ENCODE data around the gene POMT2. TPM values are rescaled to one million over a fixed set of nuclear protein-coding genes. Genes with fewer than 3 reads are reported as not detected.

POMT2 gene
- polyA plus RNA-seq, 1 of the 3 experiments (the other 2 are of a cell fraction) = 19.9 TPM

DNA sequence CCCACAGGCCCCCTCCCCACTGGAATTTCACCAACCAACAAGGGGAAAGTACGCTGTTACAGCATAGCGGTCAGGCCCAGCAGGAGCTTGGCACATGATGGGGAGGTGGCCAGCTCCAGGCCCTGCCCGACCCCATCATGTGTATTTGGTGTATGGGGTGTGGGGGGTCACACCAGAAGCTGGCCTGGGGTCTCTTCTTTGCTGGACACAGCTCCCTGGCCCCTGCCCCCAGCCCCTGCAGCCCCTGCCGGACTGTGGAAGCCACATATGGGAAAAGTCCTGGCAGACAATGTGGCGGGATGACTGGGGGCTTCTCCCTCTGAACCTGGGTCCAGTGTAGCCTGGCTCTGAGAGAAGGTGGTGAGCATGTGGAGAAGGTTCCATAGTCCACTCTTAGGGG is 62.1 kb downstream of the POMT2 start (continued):
- no peak for TF ChIP-seq TCF12 (IDR thresholded peaks at IDR 0.05)
- TF ChIP-seq JUND (IDR thresholded peaks at IDR 0.05) = no peak
- TF ChIP-seq RAD21 (IDR thresholded peaks at IDR 0.05; ENCODE audit: low read length) = no peak

DNA sequence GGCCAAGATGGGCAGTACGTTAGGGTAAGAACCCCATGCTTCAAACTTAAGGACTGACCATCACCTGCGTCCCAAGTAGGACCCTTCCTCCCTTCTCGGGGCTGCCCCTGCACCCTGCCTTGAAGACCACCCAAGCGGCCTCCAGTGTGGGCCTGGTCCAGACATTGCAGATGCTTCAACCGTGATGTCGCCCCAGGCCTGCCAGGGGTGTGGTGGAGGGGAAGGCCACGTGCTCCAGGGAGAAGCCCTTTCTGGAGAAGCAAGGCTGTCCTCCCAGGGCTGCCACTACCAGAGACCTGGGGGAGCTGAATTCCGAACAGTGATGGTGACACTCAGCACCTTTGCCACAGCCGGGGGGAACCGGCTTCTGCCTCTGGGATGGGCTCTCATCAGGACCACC is 63.0 kb downstream of the POMT2 start:
- ChIA-PET POLR2A (no interaction called here), CTCF (interaction anchor here (0.6 to 1.4 kb wide), 4 partner anchors 11 to 296 kb away, joined by 3 to 5 read pairs (median 4); no protein-coding TSS in a partner anchor)
- H3K27ac ChIP-seq (ENCODE audit: low read depth in 2 of 2, low read length in 1 of 2) = no peak overlapping the region
- no peaks in the 10 kb centered on the region for H3K9me3 ChIP-seq
- H3K9ac ChIP-seq = no peak overlapping the region
- no peak for DNase-seq
- no peaks in the 10 kb centered on the region for H3K79me2 ChIP-seq (ENCODE audit: insufficient read depth)
- no peaks in the 10 kb centered on the region for H4K20me1 ChIP-seq (ENCODE audit: insufficient read depth)
- no peaks in the 10 kb centered on the region for H3F3A ChIP-seq (replicated peaks; ENCODE audit: insufficient read depth)
- no peak overlapping the region for H3K4me3 ChIP-seq (ENCODE audit: low read depth in 2 of 2, low read length in 1 of 2)
- 60% methylated on average over 8 of the region's 10 CpGs for WGBS (ENCODE audit: low lambda C conversion rate)
- no peaks in the 10 kb centered on the region for H3K4me1 ChIP-seq (ENCODE audit: control insufficient read depth in 1 of 2, insufficient read depth in 2 of 2, low read depth in 1 of 2, low read length in 1 of 2)
- no peaks in the 10 kb centered on the region for H3K9me2 ChIP-seq
- H2AFZ ChIP-seq (ENCODE audit: low read depth) = no peak overlapping the region
- no peaks in the 10 kb centered on the region; the same call in 1 of the 2 replicates for H3K27me3 ChIP-seq (ENCODE audit: insufficient read depth)
- H3K4me2 ChIP-seq = no peak overlapping the region
- TF ChIP-seq MXI1 (IDR thresholded peaks at IDR 0.05; ENCODE audit: low read depth, low read length) = no peak
- no peak for TF ChIP-seq GATA2 (CRISPR knock-in tag; IDR thresholded peaks at IDR 0.05)
- no peak for TF ChIP-seq POLR2AphosphoS5 (IDR thresholded peaks at IDR 0.05; ENCODE audit: low read depth, low read length)
- TF ChIP-seq TEAD4 (IDR thresholded peaks at IDR 0.05; ENCODE audit: borderline replicate concordance, insufficient read depth) = no peak
- TF ChIP-seq USF2 (IDR thresholded peaks at IDR 0.05; ENCODE audit: borderline replicate concordance, low read depth, low read length) = no peak
- TF ChIP-seq RXRA (IDR thresholded peaks at IDR 0.05; ENCODE audit: borderline replicate concordance, low read depth) = no peak
- TF ChIP-seq FOSL2 (IDR thresholded peaks at IDR 0.05; ENCODE audit: borderline replicate concordance, low read depth) = no peak
- TF ChIP-seq FOXJ3 (CRISPR knock-in tag; IDR thresholded peaks at IDR 0.05) = no peak
- TF ChIP-seq TAF1 (IDR thresholded peaks at IDR 0.05; ENCODE audit: borderline replicate concordance, low read depth, low read length) = no peak
- no peaks in the 10 kb centered on the region for H3K36me3 ChIP-seq (replicated peaks in 1 of 2; ENCODE audit: control insufficient read depth in 1 of 2, insufficient read depth in 2 of 2, low read length in 1 of 2)

- CTCF ChIA-PET = interaction anchor here (1.0 kb wide), 1 partner anchor 10 kb away, joined by 3 read pairs; no protein-coding TSS in a partner anchor
- Histone ChIP-seq H3K27me3 (ENCODE audit: insufficient read depth) (no peaks in the 10 kb centered on the region; the same call in 1 of the 2 replicates), H3K36me3 (replicated peaks in 1 of 2; ENCODE audit: control insufficient read depth in 1 of 2, insufficient read depth in 2 of 2, low read length in 1 of 2) (no peaks in the 10 kb centered on the region), H3K9me3 (no peaks in the 10 kb centered on the region), H3K9me2 (no peaks in the 10 kb centered on the region), H3K4me3 (ENCODE audit: low read depth in 2 of 2, low read length in 1 of 2) (no peak overlapping the region), H3K9ac (no peak overlapping the region), H3K79me2 (ENCODE audit: insufficient read depth) (no peaks in the 10 kb centered on the region), H4K20me1 (ENCODE audit: insufficient read depth) (no peaks in the 10 kb centered on the region), H3K27ac (ENCODE audit: low read depth in 2 of 2, low read length in 1 of 2) (no peak overlapping the region), H2AFZ (ENCODE audit: low read depth) (no peak overlapping the region), H3K4me1 (ENCODE audit: control insufficient read depth in 1 of 2, insufficient read depth in 2 of 2, low read depth in 1 of 2, low read length in 1 of 2) (no peaks in the 10 kb centered on the region), H3F3A (replicated peaks; ENCODE audit: insufficient read depth) (no peaks in the 10 kb centered on the region), H3K4me2 (no peak overlapping the region)
- TF ChIP-seq USF2 (IDR thresholded peaks at IDR 0.05; ENCODE audit: borderline replicate concordance, low read depth, low read length) (no peak), GABPA (IDR thresholded peaks at IDR 0.05; ENCODE audit: low read depth) (no peak), YY1 (IDR thresholded peaks at IDR 0.05; ENCODE audit: low read depth) (no peak), IRF3 (IDR thresholded peaks at IDR 0.05; ENCODE audit: low read depth, low read length) (no peak), CTCF (IDR thresholded peaks at IDR 0.05) (no peak), JUND (IDR thresholded peaks at IDR 0.05) (no peak), ELF1 (IDR thresholded peaks at IDR 0.05) (no peak), USF1 (IDR thresholded peaks at IDR 0.05; ENCODE audit: borderline replicate concordance, low read depth) (no peak), FOXJ3 (CRISPR knock-in tag; IDR thresholded peaks at IDR 0.05) (no peak), FOSL2 (IDR thresholded peaks at IDR 0.05; ENCODE audit: borderline replicate concordance, low read depth) (no peak), SIN3A (IDR thresholded peaks at IDR 0.05; ENCODE audit: borderline replicate concordance, low read depth, low read length) (no peak), MAX (IDR thresholded peaks at IDR 0.05; ENCODE audit: low read depth) (no peak), MXI1 (IDR thresholded peaks at IDR 0.05; ENCODE audit: low read depth, low read length) (no peak), GATA2 (CRISPR knock-in tag; IDR thresholded peaks at IDR 0.05) (no peak), TEAD4 (IDR thresholded peaks at IDR 0.05; ENCODE audit: borderline replicate concordance, insufficient read depth) (no peak), POLR2AphosphoS5 (IDR thresholded peaks at IDR 0.05; ENCODE audit: low read depth, low read length) (no peak)
- POLR2A ChIA-PET = no interaction called here
- WGBS (ENCODE audit: low lambda C conversion rate) = 59% methylated on average over 8 of the region's 8 CpGs
- no peak for DNase-seq
Observed at GRCh38 chr14:77256694-77257093, 64.0 kb downstream of the POMT2 start.

All from SK-N-SH (cell line).